ENCODE results near the gene EGFL7.

The EGFL7 gene

GRCh38 chr9:136673975-136674785 is 11.5 kb downstream of the EGFL7 start:
- DNase-seq: no peak

DNA sequence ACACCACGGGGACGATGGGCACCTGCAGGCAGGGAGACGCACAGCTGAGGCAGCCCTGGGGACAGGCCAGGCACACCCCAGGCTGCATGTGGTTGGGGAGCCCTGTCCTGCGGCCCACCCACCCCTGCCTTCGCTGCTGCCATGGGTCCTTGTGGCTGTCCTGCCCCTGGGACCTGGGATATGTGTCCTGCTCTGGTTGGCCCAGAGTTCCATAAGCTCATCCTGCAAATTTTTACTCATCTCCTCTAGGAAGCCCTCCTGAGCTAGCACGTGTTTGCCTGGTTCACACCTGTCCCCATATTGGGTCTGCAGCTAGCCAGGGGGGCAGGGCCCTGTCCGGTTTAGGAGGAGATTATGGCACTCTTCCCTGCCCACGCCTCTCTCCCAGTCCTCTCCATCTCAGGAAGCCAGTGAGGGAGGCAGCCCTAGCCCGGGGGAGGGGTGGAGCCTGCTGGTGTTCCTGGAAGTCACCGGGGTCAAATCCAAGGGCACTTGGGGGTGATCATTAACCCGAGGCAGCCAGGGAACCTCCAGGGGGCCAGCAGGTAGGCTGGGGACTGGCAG is 12.2 kb downstream of the EGFL7 start:
- no peak for DNase-seq

DNA sequence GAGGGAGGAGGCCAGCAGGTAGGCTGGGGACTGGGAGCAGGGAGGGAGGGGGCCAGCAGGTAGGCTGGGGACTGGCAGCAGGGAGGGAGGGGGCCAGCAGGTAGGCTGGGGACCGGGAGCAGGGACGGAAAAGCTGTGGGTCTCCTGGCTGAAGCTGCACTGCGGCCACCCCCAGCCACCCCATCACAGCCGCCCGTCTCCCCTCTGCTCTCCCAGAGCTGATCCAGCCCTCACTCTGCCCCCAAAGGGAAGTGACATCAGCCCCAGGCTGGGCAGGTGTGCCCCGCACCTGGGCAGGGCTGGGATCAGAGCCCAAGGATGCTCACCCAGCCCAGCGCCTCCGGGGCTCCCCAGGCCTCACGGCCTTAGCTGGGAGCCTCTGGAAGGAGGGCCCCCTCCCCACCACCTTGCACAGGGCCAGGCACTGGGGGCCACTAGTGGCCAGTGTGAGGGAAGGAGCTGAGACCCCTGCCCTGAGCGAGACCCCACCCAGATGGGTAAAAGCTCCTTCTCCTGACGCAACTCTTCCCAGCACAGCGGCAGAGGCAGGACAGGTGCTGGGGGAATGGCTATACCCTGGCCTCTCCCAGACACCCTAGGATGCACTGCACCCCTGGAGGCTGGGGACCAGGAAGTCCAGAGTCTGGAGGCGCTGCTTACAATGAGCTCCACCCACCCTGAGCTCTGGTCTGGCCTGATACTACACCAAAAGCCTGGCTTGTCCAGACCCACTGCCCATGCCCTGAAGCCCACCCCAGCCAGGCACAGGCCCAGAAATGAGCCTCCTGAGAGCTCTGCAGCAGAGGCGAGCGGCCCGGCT is 13.0 kb downstream of the EGFL7 start:
- no peak for DNase-seq

DNA sequence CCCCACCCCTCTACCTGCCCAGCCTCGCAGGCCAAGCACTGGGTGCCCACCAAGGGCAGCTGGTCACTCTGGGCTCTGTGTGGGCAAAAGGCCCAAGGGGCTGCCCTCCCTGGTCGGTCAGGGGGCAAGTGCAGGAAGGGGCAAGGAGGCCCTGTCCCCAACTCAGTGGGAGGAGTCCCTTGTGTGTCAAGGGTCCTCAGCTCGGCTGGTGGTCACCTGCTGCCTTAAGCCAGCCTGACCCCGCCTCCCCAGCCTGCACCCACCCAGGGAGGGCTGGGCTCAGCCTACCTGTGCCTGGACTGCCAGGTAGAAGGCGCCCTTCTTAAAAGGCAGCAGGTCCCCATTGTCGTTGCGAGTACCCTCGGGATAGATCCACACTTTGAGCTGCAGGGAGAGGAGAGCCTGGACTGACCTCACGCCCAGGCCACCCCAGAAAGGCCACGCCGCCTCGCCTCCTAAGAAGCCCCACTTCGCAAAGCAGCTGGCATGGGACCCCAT is 13.6 kb downstream of the EGFL7 start:
- no peak for DNase-seq

DNA sequence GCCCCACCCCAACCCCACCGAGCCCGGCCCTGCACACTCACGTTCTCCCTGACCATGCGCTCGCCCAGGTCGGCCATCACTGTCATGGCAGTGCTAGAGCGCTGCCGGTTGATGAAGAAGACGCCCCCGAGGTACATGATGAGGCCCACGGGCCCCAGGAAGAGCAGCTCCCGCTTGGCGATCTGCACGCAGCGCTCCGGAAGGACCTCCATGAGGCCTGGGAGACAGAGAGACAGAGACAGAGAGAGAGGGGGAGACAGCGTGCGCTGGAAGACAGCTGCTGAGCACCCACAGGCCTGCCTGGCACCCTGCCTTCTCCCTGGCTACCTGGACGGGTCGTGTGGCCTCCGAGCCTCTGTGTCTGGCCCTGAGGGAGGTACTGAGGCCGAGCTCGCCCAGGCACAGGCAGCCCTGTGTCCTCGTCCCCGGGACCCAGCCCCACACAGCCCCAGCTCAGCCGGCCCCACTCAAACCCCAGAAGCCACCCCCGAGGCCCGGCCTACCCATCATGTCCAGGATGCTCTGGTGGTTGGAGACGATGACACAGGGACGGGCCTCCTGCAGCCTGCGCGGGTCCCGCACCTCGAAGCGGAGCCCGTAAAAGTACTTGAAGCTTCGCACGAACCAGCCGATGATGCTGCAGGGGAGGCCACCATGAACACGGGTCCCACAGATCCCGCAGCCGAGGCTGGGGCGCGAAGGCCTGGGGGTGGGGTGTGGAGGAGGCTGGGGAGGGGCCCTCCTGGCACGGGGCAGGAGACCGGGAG is 14.4 kb downstream of the EGFL7 start:
- no peak for DNase-seq

- DNase-seq: no peak
Measured at GRCh38 chr9:136678034-136678433, 15.3 kb downstream of the EGFL7 start.

DNA sequence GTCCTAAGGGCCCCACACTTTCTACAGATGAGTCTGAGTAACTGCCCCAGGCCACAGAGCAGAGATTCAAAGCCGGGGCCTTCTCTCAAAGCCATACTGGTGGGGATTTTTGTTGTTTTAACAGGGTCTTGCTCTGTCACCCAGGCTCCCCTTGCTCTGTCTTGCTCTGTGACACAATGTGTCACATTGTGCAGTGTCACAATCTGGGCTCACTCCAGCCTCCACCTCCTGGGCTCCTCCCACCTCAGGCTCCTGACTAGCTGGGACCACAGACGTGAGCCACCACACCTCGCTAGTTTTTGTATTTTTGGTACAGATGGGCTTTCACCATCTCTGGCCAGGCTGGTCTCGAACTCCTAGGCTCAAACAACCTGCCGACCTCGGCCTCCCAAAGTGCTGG is 15.9 kb downstream of the EGFL7 start:
- DNase-seq: no peak

- no peak for DNase-seq
Measured at GRCh38 chr9:136679431-136679941, 16.8 kb downstream of the EGFL7 start.

- DNase-seq: no peak
Measured at GRCh38 chr9:136681029-136681428, 18.3 kb downstream of the EGFL7 start.

DNA sequence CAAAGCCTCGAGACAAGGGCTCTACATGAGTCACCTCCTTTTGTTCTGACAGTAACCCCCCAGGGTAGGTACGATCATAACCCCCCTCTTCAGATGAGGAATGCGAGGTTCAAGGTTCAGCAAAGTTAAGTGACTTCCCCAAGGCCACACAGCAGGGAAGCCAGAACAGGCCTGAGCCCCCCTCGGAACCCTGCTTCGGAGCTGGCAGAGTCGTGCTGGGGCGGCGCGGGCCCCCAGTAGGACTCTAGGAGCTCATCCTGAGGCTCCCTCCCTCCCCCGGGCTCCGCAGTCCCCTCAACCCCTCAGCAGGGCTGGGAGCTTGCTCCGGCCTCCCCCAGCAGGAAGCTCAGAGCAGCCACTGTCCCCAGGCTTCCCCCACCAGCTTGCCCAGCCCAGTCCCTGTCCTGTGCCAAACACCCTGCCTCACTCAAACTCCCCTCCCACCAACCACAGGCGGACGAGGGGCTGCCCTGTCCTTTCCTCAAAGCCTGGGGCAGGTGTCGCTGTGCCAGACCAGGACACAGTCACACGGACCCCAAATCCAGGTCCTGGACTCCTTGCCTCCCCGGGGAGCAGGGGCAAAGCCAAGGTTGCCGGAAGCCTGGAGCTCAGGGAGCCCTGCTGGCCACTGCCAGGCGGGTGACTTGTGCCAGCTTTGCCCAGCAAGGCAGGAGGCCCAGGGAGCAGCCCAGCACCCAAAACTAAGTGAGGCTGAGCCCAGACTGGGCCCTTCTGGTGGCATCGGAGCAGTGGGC is 19.4 kb downstream of the EGFL7 start:
- DNase-seq: no peak

DNA sequence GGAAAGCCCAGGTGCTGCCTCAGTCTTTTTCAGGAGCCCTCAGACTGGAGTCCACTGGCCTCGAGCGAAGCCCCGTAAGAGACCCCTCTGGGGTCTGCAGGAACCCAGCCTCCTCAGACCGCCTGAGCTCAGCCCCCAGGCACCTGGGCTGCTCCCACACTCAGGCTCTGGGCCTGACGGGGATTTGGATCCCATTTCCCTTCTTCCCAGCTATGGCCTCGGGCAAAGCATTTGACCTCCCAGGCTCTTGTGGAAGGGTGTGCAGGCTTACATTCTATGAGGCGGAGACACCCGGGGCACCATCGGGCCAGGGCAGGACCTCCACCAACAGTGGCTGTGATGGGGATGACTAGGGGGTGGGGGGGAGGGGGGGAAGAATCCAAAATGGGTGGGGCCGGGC is 20.0 kb downstream of the EGFL7 start:
- DNase-seq: no peak

DNA sequence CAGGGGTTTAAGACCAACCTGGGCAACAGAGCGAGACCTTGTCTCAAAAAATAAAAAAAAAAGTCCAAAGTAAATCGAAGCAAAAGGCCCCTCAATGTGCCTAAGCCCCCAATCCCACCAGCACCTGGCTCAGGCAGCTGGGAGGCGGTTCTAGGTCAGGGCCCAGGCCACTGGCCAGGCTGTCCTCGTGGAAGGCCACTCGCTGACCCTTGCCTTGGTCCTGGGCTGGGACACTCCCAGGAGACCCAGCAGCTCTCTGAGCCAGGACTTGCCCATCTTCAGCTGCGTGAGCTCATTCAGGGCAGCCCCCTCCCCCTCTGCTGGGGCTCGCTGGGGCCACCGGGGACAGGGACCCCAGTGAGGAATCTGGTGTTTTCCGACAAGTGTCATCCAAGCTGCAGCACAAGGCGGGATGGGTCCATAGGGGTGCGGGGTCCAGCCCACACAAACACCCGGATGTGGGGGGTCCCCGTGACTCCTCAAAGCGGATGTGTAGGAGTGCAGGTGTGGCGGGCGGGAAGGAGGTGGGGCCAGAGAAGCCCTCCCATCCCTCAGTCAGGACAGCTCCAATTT is 20.5 kb downstream of the EGFL7 start:
- DNase-seq: no peak

DNA sequence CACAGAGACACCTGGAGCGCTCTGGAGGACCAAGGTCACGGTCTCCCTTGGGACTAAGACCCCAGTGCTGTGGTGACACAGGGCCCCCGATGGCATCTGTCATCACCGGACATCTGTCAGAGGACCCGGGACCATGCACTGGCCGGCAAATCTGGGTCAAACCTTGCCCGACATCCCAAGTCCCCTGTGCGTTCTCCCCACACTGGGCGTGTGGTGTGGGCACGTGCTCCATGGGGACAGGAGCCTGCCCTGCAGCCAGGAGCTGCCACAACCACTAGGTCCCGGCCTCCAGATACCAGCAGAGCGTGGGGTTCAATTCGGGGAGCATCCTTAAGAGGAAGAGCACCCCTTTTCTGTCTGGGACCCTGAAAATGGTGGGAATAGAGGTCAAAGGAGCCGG is 21.0 kb downstream of the EGFL7 start:
- DNase-seq: no peak

DNA sequence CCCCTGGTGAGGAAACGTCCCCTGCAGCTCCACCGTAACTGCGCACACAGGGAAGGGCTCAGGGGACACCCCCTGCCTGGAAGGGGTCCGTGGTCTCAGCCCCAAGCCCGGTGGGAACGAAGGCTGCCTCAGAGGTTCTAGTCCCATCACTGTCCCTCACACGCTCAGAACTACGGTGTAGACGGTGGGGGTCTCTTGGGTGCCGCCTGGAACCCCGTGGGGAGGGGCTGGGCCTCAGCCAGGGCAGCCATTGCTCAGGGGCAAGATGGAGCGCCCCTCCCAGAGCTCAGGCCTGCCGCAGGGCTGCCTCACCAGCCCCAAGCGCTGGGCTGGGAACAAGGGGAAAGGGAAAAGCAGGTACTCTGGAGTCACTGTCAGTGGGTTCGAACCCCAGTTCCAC is 21.6 kb downstream of the EGFL7 start:
- no peak for DNase-seq

DNA sequence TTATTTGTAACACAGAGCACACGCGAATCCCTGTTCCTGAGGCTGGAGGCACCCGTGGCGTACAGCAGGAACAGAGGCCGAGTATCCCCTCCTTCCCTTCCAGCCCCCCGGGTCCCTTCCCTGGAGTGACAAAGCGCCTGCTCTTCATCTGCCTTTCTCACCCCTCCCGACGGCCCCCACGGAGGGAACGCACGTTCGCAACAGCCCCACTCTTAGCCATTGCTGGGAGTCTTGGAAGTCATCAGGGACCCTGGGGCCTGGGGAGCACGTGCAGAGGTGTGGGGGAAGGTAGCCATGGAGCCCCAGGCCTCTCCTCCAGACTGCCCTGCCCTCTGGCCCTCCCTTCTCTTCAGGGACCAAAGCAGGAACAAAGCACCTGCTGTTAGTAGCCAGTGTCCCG is 22.1 kb downstream of the EGFL7 start:
- DNase-seq: no peak

DNA sequence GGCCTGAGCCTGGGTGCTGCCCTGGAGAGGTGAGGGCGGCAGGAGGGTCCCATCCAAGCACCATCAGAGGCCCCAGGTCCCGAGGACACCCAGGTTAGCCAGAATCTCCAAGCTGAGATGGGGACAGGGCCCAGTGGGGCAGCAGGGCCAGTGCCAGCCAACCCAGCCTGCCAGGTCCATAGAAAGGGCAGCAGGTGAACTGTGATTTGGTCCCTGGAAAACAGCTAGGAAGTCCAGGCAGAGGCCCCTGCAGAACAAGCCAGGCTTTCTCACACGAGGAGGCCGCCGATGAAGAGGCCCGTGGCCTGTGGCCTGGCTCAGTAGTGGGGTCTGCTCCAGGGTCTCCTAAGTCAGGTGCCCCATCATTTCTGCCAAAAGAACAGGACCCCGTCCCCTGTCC is 22.5 kb downstream of the EGFL7 start:
- DNase-seq: no peak

DNA sequence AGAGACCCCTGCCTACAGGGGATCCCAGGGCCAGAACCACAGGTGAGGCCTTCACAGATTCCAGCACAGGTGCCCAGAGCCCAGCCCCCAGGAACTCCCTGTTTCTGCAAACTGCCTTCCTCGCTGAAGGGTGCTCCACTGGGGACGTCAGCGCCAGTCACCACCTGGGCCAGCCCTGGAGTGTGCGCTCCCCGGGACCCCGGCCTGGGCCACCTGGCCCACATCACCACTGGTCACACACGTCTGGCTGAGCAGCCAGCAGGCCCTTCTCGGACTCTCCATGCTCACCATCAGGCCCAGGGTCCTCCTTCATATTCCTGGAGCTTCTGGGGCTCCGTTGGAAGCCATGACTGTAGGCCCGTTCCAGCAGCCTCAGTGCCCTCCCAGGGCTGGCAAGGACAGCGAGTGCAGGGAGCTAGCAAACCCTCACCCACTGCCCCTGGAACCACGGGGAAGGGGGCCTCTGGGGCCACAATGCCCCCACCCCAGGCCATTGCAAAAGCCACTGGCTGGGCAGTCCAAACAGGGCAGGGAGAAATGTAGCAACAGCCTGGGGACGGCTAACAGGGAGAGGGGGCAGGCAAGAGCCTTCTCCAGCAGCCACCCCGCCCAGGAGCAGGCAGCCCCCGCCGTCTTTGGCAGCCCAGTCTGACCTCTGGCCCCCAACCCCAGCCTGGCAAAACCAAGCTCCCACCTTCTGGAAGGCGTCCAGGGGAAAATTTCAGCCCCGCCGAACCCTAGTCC is 23.2 kb downstream of the EGFL7 start:
- no peak for DNase-seq

DNA sequence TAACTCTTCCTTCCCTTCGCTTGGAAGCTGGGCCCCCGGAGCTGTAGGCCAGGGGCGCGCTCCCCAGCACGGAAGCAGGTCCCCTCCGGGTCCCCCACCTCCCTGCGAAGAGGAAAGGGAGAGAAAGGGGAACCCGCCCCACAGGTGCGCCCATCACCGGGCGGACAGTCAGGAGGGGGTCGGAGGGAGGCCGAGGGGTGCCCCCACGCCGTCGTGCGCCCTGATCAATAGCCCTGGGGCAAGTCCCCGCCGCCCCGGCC is 23.7 kb downstream of the EGFL7 start:
- DNase-seq: no peak

DNA sequence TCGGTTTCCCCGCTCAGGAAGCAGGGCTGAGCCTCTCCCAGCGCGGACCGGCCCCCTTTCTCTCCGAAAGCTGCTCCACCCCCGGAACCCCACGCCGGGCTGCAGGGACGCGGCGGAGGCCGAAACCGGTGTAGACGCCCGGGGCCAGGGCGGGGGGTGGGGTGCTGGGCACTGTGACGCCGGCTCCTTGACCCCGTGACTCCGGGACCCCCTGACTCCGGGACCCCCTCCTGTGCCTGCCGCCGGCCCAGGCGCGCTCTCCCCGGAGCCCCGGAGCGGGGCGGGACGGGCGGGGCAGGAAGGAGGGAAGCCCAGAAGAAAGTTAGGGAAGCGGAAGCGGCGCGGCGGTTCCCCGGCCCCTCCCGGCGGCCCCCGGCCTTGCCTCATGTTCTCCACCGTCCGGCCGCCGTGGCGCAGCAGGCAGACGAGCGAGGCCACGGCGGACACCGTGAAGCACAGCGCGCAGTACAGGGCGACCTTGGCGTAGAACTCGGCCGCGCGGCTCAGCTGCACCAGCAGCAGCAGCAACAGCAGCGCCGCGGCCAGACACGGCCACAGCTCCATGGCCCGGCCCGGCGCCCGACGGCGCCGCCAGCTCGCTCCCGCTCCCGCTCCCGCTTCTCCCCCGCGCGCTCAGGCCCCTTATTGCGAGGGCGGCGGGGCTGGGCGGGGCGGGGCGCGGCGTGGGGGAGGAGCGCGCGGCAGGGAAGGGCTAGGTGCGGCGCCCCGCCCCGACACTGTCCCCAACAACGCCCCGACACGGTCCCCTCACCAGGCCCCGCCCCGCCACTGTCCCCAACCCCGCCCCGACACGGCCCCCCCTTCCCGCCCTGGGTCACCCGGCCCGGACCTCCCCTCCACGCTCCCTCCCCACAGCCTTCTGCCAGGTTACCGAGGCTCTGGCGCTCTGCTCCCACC is 24.3 kb downstream of the EGFL7 start, which contains the start of gene AGPAT2:
Gene AGPAT2 (minus strand): TSS at position 664 of the 918 bp plus-strand sequence. CDS start 100 bp downstream, at position 564.
- peak; percentile 63 for DNase-seq

GRCh38 chr9:136687721-136688223 is 25.1 kb downstream of the EGFL7 start:
- DNase-seq: no peak
